Nephron (organoid): ENCODE results near the gene POC1B.

Experiments used
- H3K27ac Mint-ChIP-seq, 3 experiments: 2 replicates each; pipeline ENCODE4 v1.8.0; 2020; ENCODE audit warnings: mixed read lengths in 3 of 3, mild to moderate bottlenecking in 2 of 3, moderate library complexity in 1 of 3
- H3K27me3 Mint-ChIP-seq: 2 replicates; pipeline ENCODE4 v1.8.0; 2021; ENCODE audit warnings: low read depth, mild to moderate bottlenecking, moderate library complexity, mixed read lengths
- H3K36me3 Mint-ChIP-seq: 2 replicates; pipeline ENCODE4 v1.8.0; 2020; ENCODE audit warnings: low read depth, mixed read lengths
- H3K4me1 Mint-ChIP-seq: 2 replicates; pipeline ENCODE4 v1.8.0; 2020; ENCODE audit warnings: mixed read lengths
- H3K4me3 Mint-ChIP-seq, 3 experiments: 2 replicates each; pipeline ENCODE4 v1.8.0; 2020; ENCODE audit warnings: mild to moderate bottlenecking in 3 of 3, mixed read lengths in 3 of 3, moderate library complexity in 2 of 3
- H3K9me3 Mint-ChIP-seq: 2 replicates; pipeline ENCODE4 v1.8.0; 2020; ENCODE audit warnings: mixed read lengths
- CTCF ChIP-seq, 3 experiments: fragments of 200-600 bp; sonication (generic); IDR thresholded peaks; one replicate each; pipeline ENCODE4 v1.5.0; 2021; ENCODE audit warnings: antibody characterized with exemption in 3 of 3; ENCODE audit not compliant: unreplicated experiment in 3 of 3

The POC1B gene

GRCh38 chr12:89525824-89526770, at the start of gene POC1B:
Gene POC1B, minus strand, starts transcription at chr12:89526047. Its CDS starts 152 bp downstream, at chr12:89525895.
- peaks cover 42% of the 10 kb centered on the region for H3K4me1 Mint-ChIP-seq
- no peaks in the 10 kb centered on the region for H3K9me3 Mint-ChIP-seq
- TF ChIP-seq CTCF (IDR thresholded peaks at IDR 0.05; ENCODE audit: unreplicated experiment in 3 of 3), result no peak
- peak within 1 kb of the TSS; percentile 92 to 97 (median 97) for H3K27ac Mint-ChIP-seq
- peaks cover 18% of the 10 kb centered on the region for H3K36me3 Mint-ChIP-seq
- H3K27me3 Mint-ChIP-seq, result no peaks in the 10 kb centered on the region
- peak within 1 kb of the TSS; percentile 92 to 99 (median 95) for H3K4me3 Mint-ChIP-seq

GRCh38 chr12:89575374-89575773, 49.5 kb upstream of the POC1B start:
- H3K27me3 Mint-ChIP-seq, result no peaks in the 10 kb centered on the region
- H3K27ac Mint-ChIP-seq, result peak overlapping the region; percentile 72 to 91 (median 81)
- no peaks in the 10 kb centered on the region for H3K9me3 Mint-ChIP-seq
- TF ChIP-seq CTCF (IDR thresholded peaks at IDR 0.05; ENCODE audit: unreplicated experiment in 3 of 3), result no peak
- no peaks in the 10 kb centered on the region for H3K36me3 Mint-ChIP-seq
- no peak overlapping the region for H3K4me3 Mint-ChIP-seq
- H3K4me1 Mint-ChIP-seq, result peaks cover 45% of the 10 kb centered on the region

- Mint-ChIP-seq H3K9me3 (no peaks in the 10 kb centered on the region), H3K4me1 (peaks cover 49% of the 10 kb centered on the region), H3K27me3 (no peaks in the 10 kb centered on the region), H3K36me3 (no peaks in the 10 kb centered on the region), H3K4me3 (peak overlapping the region in 1 of 3 experiments; percentile 14), H3K27ac (peak overlapping the region; percentile 81 to 92 (median 91))
- TF ChIP-seq CTCF (IDR thresholded peaks at IDR 0.05; ENCODE audit: unreplicated experiment in 3 of 3), result no peak
Observed at GRCh38 chr12:89574736-89575208, 48.9 kb upstream of the POC1B start.

- no peaks in the 10 kb centered on the region for H3K27me3 Mint-ChIP-seq
- peaks cover 60% of the 10 kb centered on the region for H3K4me1 Mint-ChIP-seq
- H3K36me3 Mint-ChIP-seq, result no peaks in the 10 kb centered on the region
- no peak for TF ChIP-seq CTCF (IDR thresholded peaks at IDR 0.05; ENCODE audit: unreplicated experiment in 3 of 3)
- H3K9me3 Mint-ChIP-seq, result no peaks in the 10 kb centered on the region
- no peak overlapping the region for H3K4me3 Mint-ChIP-seq
- peak overlapping the region; percentile 80 to 91 (median 82) for H3K27ac Mint-ChIP-seq
Observed at GRCh38 chr12:89573051-89573810, 47.4 kb upstream of the POC1B start.

GRCh38 chr12:89571491-89572195, 45.8 kb upstream of the POC1B start:
- Mint-ChIP-seq H3K27ac (no peak overlapping the region), H3K4me3 (no peak overlapping the region), H3K9me3 (no peaks in the 10 kb centered on the region), H3K4me1 (peaks cover 68% of the 10 kb centered on the region), H3K36me3 (no peaks in the 10 kb centered on the region), H3K27me3 (no peaks in the 10 kb centered on the region)
- TF ChIP-seq CTCF (IDR thresholded peaks at IDR 0.05; ENCODE audit: unreplicated experiment in 3 of 3), result no peak
